Fibroblast of skin of abdomen (primary cell): ENCODE data around the gene SKIDA1.

ENCODE experiments used
- DNase-seq: peaks from one replicate; pipeline ENCODE4 v3.0.0-alpha.2; 2013

SKIDA1 gene

GRCh38 chr10:21479570-21480315, 45.7 kb downstream of the SKIDA1 start:
- DNase-seq: no peak

- no peak for DNase-seq
Measured at GRCh38 chr10:21475393-21475792, 50.1 kb downstream of the SKIDA1 start.

- DNase-seq: no peak
Measured at GRCh38 chr10:21473541-21473940, 51.9 kb downstream of the SKIDA1 start.

- DNase-seq: no peak
Measured at GRCh38 chr10:21473135-21473534, 52.3 kb downstream of the SKIDA1 start.

- no peak for DNase-seq
Measured at GRCh38 chr10:21468086-21468485, 57.4 kb downstream of the SKIDA1 start.

GRCh38 chr10:21467633-21468032, 57.8 kb downstream of the SKIDA1 start:
- no peak for DNase-seq

- DNase-seq: peak; percentile 29
Measured at GRCh38 chr10:21464134-21464533, 61.3 kb downstream of the SKIDA1 start.
